ENCODE data around the gene DESI1.

DNA sequence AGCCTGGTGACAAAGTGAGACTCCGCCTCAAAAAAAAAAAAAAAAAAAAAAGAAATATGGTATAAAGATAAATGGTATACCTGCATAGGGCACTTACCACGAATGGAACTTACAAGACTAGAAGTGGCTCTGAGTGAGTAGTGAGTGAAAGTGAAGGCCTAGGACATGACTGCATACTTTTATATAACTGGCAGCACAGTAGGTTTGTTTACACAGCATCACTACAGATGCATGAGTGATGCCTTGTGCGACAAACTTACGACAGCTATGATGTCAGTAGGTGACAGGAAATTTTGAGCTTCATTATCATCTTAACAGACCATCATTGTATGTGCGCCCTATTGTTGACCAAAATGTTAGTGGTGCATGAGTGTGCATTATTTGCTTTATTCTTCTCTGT, 17.9 kb upstream of the DESI1 start:
- TF ChIP-seq, protein P1, sequence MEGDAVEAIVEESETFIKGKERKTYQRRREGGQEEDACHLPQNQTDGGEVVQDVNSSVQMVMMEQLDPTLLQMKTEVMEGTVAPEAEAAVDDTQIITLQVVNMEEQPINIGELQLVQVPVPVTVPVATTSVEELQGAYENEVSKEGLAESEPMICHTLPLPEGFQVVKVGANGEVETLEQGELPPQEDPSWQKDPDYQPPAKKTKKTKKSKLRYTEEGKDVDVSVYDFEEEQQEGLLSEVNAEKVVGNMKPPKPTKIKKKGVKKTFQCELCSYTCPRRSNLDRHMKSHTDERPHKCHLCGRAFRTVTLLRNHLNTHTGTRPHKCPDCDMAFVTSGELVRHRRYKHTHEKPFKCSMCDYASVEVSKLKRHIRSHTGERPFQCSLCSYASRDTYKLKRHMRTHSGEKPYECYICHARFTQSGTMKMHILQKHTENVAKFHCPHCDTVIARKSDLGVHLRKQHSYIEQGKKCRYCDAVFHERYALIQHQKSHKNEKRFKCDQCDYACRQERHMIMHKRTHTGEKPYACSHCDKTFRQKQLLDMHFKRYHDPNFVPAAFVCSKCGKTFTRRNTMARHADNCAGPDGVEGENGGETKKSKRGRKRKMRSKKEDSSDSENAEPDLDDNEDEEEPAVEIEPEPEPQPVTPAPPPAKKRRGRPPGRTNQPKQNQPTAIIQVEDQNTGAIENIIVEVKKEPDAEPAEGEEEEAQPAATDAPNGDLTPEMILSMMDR (IDR thresholded peaks at IDR 0.05; ENCODE audit: insufficient read depth, low read length, poor library complexity, severe bottlenecking), result no peak
- TF ChIP-seq EZH2phosphoT487 (conservative IDR thresholded peaks at IDR 0.05; ENCODE audit: low read length), result no peak
